DMS114 treated with DMSO at 0.1 percent for 48 hours (cell line): ENCODE results near the gene LRGUK.
"Not testable (repeated sequence)": the region's sequence is repeated elsewhere in the genome, so short reads cannot be mapped to it uniquely, and the experiment has no call there.

Experiments used
- DNase-seq: peaks from one replicate; lab custom pipeline; 2025; ENCODE audit not compliant: unreplicated experiment; lab: John Stamatoyannopoulos, UW

LRGUK gene

GRCh38 chr7:134186027-134186426 lies 58.9 kb downstream of the LRGUK start:
- no peak for DNase-seq

GRCh38 chr7:134186801-134187200 lies 59.7 kb downstream of the LRGUK start:
- no peak for DNase-seq

- no peak for DNase-seq
These were observed 60.8 kb downstream of the LRGUK start for GRCh38 chr7:134187893-134188292.

GRCh38 chr7:134188311-134188710 lies 61.2 kb downstream of the LRGUK start:
- DNase-seq = no peak

- DNase-seq = no peak
These were observed 62.4 kb downstream of the LRGUK start for GRCh38 chr7:134189559-134189958.

- DNase-seq = no peak
These were observed 64.7 kb downstream of the LRGUK start for GRCh38 chr7:134191876-134192275.

- DNase-seq = no peak
These were observed 66.1 kb downstream of the LRGUK start for GRCh38 chr7:134193240-134193639.

GRCh38 chr7:134195252-134195651 lies 68.1 kb downstream of the LRGUK start:
- DNase-seq = no peak

- no peak for DNase-seq
These were observed 69.3 kb downstream of the LRGUK start for GRCh38 chr7:134196439-134196838.

- DNase-seq = no peak
These were observed 70.2 kb downstream of the LRGUK start for GRCh38 chr7:134197345-134197744.

- no peak for DNase-seq
These were observed 73.8 kb downstream of the LRGUK start for GRCh38 chr7:134200970-134201369.

GRCh38 chr7:134201569-134202261 lies 74.6 kb downstream of the LRGUK start:
- no peak for DNase-seq

GRCh38 chr7:134203186-134203889 lies 76.2 kb downstream of the LRGUK start:
- no peak for DNase-seq

GRCh38 chr7:134209322-134210015 lies 82.3 kb downstream of the LRGUK start:
- DNase-seq = no peak

GRCh38 chr7:134210227-134210626 lies 83.1 kb downstream of the LRGUK start:
- DNase-seq = no peak

GRCh38 chr7:134210976-134211663 lies 84.0 kb downstream of the LRGUK start:
- DNase-seq = no peak

GRCh38 chr7:134211817-134212216 lies 84.7 kb downstream of the LRGUK start:
- DNase-seq = no peak

GRCh38 chr7:134212576-134213546 lies 85.7 kb downstream of the LRGUK start:
- DNase-seq = no peak

GRCh38 chr7:134220236-134220635 lies 93.1 kb downstream of the LRGUK start:
- DNase-seq = no peak

- not testable (repeated sequence) for DNase-seq
These were observed 104.2 kb downstream of the LRGUK start for GRCh38 chr7:134231296-134231695.
